GM19467 (cell line): Measurements from ENCODE around the gene WDR88.
"Not testable (repeated sequence)": the region's sequence is repeated elsewhere in the genome, so short reads cannot be mapped to it uniquely, and the experiment has no call there.

Experiments used
- ATAC-seq: cut with Tn5 transposase; IDR thresholded peaks from one replicate; pipeline ENCODE4 v1.9.1; 2021; ENCODE audit warnings: mild to moderate bottlenecking, moderate library complexity; ENCODE audit not compliant: unreplicated experiment

Gene WDR88

DNA sequence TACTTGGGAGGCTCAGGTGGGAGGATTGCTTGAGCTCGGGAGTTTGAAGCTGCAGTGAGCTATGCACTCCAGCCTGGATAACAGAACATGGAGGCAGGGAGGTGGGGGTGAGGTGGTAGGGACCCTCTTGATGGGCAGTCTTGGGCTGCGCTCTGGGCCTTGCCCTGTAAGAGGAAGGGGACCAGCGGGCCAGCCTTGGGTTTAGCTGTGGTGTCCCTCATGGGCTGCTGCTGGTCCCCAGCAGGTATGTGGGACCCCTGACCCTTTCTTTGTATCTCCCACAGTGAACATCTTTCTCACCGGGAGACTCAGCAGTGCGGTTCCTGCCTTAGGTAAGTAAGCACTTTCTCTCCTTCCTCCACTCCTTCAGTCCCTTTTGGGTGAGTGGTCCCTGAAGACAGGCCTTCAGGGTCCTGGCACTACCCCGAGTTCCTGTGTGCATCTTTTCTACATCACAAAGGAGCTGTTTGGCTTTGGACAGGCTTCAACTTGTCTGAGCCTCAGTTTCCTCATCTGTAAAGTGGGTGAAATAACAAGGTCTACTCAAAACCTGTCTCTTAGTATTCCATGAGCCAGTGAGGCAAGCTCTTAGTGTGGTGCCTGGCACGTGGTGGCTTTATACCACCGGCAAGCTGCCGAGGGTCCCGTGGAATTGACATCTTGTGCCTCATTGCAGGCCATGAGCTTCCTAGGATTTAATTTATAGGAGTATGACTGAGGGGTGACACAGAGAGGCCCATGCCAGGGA, 64.7 kb downstream of the WDR88 start:
- no peak for ATAC-seq

DNA sequence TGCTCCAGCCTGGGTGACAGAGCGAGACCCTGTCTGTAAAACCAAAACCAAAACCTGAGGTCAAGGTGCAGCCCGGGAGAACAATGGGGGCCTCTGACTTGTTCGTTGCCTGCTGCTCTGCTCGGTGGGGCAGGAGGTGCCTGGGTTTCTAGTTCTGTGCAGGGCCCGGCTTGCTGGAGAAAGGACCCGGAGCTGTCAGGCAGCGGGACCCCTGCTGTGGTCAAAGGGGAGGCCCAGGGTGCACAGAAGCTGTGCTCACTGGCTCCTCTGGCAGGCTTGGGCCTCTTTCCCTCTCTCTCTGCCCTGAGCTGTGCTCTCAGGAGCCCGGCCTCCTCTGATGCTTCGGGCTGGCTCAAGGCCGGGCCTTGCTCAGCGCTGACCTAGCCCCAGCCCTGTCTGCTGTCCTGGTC, 65.7 kb downstream of the WDR88 start:
- no peak for ATAC-seq

DNA sequence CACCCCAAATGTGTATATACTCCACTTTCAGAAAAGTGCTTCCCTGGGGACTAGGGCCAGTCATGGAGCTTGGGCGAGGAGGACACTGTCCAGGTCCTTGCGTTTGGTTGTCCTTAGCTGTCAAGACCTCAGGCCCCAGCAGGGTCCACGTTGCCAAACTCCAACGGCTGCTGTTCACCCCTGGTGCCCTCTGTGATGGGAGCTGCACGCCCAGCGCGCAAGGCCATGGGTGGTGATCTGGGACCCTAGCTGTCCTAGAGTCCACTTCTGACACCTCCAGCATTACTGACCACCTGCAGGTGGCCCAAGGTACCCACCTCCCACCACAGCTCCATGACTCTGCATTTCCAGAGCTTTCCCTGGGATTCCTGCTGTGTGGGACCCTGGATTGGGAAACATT, 66.3 kb downstream of the WDR88 start:
- ATAC-seq: no peak

DNA sequence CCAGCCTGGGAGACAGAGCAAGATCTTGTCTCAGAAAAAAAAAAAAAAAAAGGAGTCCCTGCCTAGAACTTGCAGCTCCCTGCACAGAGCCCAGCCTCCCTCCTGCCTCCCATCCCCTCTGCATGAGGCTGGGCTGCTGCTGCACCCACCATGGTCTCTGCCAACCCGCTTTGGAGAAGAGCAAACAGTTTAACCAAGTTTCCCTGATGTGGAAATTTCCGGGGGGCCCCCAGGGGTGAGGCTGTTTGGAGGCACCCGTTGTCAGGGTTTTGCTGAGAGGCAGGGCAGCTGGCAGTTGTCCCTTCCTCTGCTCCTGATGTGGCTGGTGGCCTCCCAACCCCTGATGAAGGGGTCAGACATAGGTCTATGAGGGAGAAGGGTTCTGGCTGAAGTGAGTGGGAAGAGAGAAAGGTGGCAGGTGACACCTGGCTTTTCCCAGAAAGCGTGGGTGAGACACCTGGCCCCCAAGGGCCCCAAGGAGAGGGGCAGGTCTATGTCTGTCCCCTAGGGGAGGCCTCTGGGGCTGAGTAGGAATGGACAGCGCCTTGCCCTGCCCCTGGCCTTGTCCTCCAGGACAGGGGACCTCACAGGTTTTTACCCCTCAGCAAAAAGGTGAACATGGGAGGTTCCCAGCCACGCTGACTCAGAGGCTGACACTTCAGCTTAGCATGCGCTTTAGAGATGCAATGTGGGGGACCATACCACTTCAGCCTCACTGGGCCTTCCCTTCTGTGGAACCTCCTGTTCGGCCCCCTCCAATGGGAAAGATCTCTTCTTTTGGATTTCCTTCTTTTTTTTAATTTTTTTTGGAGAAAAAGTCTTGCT, 67.7 kb downstream of the WDR88 start:
- ATAC-seq: no peak

DNA sequence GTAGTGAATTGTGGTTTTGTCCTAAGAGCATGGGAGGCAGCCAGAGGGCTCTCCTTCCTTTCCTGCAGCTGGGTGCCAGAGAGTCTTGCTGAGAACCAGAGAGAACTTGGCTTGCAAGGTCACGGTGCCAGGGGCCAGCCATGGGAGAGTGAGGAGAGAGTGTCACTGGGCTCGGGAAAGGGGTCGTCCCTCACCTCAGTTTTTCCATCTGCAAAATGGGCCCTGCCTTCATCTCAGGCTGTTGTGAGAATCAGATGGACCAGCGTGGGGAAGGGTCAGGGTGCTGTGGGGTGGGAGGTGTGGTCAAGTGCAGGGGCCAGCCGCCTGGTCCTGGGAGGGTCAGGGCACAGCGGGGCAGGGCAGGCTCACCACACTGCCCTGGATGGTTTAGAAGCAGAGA, 69.6 kb downstream of the WDR88 start:
- no peak for ATAC-seq

DNA sequence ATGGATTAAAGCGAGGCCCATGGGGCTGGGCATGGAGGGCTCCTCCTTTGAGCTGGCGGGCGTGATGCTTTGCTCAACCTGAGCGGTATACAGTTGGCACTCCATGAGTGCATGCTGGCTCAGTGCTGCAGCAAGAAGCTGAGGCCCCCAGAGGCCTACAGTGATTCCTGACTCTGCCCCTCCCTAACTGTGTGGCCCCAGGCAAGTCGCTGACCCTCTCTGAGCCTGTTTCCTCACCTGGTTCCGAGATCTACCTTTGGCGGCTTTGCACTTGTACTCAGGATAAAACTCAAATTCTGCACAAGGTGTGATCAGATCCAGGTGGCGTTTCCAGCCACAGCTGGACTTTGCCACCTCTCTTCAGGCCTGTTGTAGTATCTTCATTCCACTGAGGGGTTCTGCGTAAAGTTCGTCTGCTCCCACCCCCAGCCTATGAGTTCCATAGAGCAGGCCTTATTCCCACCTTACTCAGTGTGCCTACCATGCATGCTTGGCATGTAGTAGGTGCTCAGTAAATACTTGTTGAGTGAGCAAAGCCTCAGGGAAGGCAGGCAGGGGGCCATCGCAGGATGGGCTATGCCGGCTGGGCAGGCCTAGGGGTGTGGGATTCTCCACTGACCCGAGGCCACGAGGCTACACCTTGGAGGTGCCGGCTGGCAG, 70.1 kb downstream of the WDR88 start:
- no peak for ATAC-seq

DNA sequence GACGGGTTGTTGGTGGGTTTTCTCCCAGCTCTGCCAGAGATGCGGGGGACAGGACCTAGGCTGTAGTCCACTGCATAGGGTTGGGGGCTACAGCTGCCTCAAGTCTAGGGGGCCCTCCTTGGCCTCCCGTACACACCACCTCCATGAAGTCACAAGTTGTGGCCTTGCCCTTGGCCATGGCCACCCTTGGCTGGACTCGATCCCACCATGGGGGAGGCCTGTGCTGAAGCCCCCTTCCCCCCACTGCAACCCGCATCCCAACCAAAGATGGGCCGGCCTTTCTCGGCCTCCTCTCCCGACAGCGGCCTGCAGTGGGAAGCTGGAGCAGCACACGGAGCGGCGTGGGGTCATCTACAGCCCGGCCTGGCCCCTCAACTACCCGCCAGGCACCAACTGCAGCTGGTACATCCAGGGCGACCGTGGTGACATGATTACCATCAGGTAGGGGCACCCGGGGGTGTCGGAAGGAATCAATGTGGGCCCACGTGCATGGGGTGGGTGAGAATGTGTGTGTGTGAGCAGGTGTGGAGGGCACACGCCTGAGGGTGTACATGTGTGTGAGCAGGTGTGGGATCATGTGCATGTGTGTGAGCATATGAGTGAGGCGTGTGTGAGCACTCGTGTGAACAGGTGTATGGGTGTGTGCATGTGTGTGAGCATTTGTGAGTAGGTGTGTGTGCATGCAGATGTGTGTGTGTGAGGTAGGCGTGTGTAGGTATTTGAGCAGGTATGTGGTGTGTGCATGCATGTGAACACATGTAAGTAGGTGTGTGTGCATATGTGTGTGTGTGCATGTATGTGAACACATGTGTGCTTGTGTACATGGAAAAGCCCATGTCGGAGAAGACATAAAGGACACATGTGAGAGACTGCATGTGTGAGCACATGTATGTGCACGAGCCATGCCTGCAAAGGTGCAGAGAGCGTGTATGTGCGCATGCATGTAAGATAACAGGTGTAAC, 70.9 kb downstream of the WDR88 start:
- no peak for ATAC-seq

DNA sequence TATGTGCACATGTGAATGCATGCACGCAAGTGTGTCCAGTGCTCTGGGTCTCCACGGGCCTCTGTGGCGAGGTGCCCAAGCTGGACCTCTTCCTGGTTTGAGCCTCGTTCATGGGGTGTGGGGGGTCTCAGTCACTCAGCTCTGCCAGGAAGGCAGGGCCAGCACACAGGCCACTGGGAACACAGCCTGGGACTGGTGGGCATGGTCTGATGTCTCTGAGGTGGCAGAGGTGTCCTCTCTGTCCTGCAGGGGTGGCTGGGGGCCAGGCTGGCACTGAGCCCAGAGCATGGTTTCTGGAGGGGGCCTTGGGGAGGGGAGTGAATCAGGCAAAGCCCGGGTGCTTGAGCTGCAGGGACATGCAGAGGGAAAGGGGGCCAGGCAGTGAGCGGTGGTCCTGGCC, 71.6 kb downstream of the WDR88 start:
- ATAC-seq: no peak

DNA sequence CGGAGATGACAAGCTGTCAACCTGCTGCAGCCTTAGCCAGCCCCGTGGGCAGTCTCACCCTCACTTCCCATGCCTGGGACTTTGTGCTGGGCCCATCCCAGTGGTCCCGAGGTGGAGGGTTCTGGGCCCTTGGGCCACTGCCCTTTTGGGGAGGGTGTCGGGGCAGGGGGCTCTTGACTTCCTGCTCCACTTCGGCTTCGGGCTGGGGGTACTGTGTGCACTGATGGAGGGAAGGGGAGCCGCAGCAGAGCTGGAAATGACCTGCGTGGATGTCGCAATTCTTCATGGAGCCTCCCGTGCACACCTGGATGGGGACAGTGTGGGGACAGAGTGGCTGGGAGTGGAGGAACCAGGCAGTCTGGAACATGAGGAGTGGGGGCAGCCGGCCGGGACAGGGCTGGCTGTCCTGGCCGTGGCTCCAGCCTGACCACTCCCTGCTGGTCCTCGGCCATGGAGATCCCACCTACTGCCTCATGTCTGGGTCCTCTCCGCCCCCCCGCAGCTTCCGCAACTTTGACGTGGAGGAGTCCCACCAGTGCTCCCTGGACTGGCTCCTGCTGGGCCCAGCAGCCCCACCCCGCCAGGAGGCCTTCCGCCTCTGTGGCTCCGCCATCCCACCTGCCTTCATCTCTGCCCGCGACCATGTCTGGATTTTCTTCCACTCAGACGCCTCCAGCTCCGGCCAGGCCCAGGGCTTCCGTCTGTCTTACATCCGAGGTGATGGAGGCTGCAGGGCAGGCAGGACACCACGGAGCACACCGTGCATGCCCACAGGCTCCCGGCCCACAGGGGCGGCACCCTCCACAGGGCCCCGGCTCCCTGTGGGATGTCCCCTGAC, 72.4 kb downstream of the WDR88 start:
- ATAC-seq: no peak

DNA sequence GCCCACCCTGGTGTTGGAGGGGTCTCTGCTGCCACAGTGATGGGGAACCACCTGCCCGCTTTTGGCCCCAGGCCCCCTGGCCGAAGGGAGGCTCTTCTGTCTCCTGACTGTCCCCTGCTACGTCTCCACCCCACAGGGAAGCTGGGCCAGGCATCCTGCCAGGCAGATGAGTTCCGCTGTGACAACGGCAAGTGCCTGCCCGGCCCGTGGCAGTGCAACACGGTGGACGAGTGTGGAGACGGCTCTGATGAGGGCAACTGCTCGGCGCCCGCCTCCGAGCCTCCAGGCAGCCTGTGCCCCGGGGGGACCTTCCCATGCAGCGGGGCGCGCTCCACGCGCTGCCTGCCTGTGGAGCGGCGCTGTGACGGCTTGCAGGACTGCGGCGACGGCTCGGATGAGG, 73.2 kb downstream of the WDR88 start:
- no peak for ATAC-seq

DNA sequence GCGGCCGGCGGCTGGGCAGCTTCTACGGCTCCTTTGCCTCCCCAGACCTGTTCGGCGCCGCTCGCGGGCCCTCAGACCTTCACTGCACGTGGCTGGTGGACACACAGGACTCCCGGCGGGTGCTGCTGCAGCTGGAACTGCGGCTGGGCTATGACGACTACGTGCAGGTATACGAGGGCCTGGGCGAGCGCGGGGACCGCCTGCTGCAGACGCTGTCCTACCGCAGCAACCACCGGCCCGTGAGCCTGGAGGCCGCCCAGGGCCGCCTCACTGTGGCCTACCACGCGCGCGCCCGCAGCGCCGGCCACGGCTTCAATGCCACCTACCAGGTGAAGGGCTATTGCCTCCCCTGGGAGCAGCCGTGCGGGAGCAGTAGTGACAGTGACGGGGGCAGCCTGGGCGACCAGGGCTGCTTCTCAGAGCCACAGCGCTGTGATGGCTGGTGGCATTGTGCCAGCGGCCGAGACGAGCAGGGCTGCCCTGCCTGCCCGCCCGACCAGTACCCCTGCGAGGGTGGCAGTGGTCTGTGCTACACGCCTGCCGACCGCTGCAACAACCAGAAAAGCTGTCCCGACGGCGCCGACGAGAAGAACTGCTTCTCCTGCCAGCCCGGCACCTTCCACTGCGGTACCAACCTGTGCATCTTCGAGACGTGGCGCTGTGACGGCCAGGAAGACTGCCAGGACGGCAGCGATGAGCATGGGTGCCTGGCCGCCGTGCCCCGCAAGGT, 73.8 kb downstream of the WDR88 start:
- no peak for ATAC-seq

DNA sequence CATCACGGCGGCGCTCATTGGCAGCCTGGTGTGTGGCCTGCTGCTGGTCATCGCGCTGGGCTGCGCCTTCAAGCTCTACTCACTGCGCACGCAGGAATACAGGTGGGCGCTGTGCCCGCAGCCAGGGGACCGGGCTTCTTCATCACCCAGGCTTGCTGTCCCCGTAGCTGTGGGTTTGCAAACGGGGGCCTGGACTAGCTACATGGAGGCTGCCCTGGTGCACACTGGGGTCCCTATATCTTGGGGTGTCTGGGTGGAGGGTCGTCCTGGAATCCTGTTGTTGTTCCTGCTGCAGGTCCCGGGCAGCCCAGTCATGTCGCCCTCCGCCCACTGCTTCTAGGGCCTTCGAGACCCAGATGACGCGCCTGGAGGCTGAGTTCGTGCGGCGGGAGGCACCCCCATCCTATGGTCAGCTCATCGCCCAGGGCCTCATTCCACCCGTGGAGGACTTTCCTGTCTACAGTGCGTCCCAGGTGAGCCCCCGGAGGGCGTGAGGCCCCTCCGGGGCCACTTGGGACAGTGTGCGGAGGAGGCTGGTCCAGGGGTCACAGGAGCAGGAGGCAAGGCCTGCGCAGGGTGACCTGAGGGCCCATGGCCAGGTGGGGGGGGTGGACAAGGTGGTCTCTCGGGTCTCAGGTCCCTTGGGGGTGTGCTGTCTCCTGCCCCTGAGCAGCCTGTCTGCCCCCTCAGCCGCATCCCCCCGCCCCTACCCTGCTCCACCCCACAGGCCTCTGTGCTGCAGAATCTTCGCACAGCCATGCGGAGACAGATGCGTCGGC, 74.5 kb downstream of the WDR88 start:
- ATAC-seq: no peak

DNA sequence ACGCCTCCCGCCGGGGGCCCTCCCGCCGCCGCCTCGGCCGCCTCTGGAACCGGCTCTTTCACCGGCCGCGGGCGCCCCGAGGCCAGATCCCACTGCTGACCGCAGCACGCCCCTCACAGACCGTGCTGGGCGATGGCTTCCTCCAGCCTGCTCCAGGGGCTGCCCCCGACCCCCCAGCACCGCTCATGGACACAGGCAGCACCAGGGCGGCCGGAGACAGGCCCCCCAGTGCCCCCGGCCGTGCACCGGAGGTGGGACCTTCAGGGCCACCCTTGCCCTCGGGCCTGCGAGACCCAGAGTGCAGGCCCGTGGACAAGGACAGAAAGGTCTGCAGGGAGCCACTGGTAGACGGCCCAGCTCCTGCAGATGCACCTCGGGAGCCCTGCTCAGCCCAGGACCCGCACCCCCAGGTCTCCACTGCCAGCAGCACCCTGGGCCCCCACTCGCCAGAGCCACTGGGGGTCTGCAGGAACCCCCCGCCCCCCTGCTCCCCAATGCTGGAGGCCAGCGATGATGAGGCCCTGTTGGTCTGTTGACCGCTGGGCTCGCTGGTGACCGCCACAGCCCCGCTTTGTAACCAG, 75.2 kb downstream of the WDR88 start:
- ATAC-seq: no peak

DNA sequence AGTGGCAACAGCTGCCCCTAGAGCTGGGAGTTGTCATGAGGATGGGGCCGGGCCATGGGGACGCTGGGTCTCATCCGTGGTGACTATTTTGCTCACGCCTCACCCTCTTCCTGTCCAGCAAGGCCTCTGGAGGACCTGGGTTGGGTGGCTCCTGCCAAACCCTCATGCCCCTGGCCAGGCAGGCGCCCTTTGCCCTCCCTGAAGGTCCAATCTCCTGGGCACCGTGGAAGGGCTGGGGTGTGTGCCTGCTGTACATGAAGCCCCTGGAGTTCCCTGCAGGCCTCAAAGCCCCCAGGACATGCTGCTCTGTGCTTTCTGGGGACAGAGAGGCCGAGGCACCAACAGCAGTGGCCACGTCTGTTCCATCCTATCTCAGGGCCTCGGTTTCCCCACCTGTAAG, 76.0 kb downstream of the WDR88 start:
- ATAC-seq: no peak

DNA sequence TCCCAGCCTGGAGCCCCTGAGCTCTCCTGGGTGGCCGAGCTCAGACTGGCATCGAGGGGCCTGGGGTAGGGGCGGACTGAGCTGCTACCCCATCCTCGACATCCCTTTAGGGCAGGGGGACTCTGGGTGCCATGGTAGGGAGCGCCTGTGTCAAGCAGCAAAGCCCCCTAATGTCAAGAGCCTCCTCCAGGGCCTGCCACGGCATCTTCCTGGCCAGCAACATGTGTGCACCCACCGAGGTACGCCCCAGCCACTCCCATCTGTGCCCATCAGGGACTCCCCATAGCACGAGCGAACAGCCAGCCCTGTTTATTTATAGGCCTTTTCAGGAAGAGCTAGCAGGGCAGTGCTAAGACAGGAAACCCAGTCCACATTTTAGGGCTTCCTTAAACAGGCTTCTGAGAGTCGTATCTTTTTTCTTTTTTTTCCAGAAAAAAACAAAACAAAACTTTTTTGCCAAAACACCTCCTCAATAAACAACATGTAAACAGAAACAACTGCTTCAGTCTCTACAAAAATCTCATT, 76.5 kb downstream of the WDR88 start:
- no peak for ATAC-seq

DNA sequence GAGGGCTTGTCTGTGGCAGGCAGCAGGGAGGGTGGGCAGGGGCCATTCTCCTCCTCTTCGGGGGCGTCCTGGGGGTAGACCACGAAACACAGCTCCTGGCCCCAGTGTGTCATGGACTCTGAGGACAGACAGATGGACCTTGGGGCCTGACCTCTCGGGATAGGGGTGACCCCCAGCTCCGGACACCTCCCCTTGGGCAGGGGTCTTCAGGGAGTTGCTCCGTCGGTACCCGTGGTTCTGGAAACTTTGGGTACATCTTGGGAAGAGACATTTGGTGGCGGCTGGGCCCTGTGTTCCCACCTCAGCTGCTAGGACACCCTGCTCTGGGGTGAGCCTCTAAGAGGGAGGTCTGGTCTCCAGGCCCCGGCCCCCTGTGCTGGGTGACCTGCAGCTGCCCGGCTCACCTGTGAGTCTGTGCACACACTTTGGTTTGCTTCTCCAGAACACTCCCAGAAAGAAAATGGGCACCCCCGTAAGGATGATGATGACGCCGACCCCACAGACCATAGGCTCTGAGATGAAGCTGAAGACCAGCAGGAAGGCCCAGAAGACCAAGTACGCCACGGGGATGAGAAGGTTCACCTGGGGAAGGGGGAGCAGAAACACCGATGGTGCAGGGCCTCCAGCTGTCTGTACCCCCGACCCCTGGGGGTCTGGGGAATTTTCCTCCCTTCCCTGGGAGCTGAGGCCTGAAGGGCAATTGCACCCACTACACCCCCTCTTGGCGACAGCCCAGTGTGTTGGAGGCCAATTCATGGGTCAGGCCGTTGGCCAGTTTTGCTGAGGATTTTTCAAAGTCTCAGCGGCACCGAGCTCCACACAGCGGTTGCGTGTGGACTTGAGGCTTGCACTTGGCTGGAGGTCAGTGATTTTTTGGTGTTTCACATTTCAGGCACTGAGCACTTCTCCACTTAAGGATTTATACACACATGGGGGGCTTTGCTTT, 77.3 kb downstream of the WDR88 start:
- no peak for ATAC-seq

DNA sequence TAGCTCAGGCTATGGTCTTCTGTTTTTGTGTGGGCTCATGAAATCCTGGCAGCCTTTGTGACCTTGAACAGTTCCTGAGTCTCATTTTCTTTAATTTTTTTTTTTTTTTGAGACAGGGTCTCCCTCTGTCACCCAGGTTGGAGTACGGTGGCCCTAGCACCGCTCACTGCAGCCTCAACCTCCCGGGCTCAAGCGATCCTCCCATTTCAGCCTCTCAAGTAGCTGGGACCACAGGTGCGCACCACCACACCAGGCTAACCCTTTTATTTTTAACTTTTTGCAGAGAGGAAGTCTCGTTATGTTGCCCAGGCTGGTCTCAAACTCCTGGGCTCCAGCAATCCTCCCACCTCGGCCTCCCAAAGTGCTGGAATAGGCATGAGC, 77.9 kb downstream of the WDR88 start:
- ATAC-seq: not testable (repeated sequence)
